Measurements from ENCODE around the gene HSF4.

The HSF4 gene

GRCh38 chr16:67150833-67151396 lies 13.6 kb upstream of the HSF4 start, which contains the start of gene B3GNT9:
TSS of gene B3GNT9 (minus strand) at chr16:67150998. CDS start at chr16:67150485, 513 bp downstream.
- DNase-seq: peak; percentile 65

- no peak for DNase-seq
Observed at GRCh38 chr16:67151431-67152097, 13.0 kb upstream of the HSF4 start.

GRCh38 chr16:67154578-67155294 lies 9.8 kb upstream of the HSF4 start:
- no peak for DNase-seq

GRCh38 chr16:67155295-67156142 lies 9.0 kb upstream of the HSF4 start:
- DNase-seq: peak; percentile 65

- no peak for DNase-seq
Observed at GRCh38 chr16:67156143-67156844, 8.3 kb upstream of the HSF4 start.

GRCh38 chr16:67157106-67157748 lies 7.3 kb upstream of the HSF4 start:
- DNase-seq: no peak

- no peak for DNase-seq
Observed at GRCh38 chr16:67157892-67158635, 6.5 kb upstream of the HSF4 start.

- no peak for DNase-seq
Observed at GRCh38 chr16:67158637-67159600, 5.6 kb upstream of the HSF4 start.

- no peak for DNase-seq
Observed at GRCh38 chr16:67161595-67162058, 2.9 kb upstream of the HSF4 start.

- no peak for DNase-seq
Observed at GRCh38 chr16:67162506-67163163, 1.9 kb upstream of the HSF4 start.

GRCh38 chr16:67163164-67163998 lies 1.2 kb upstream of the HSF4 start:
- DNase-seq: peak; percentile 92

- DNase-seq: peak; percentile 66
Observed at GRCh38 chr16:67163999-67164558, 466 bp upstream of the HSF4 start.

GRCh38 chr16:67165121-67166078 lies 855 bp downstream of the HSF4 start:
- no peak for DNase-seq

- DNase-seq: no peak
Observed at GRCh38 chr16:67166110-67166547, 1.6 kb downstream of the HSF4 start.

- DNase-seq: no peak
Observed at GRCh38 chr16:67166598-67167168, 2.1 kb downstream of the HSF4 start.

GRCh38 chr16:67167588-67167987 lies 3.0 kb downstream of the HSF4 start:
- no peak for DNase-seq

All from COR-L47 (cell line).